ENCODE measurements around the gene TMEM59L. TPM values are rescaled to one million over a fixed set of nuclear protein-coding genes. Genes with fewer than 3 reads are reported as not detected.

TMEM59L gene
- total RNA-seq, 2 donors from 2014 or later = 0.66 to 2.1 TPM

DNA sequence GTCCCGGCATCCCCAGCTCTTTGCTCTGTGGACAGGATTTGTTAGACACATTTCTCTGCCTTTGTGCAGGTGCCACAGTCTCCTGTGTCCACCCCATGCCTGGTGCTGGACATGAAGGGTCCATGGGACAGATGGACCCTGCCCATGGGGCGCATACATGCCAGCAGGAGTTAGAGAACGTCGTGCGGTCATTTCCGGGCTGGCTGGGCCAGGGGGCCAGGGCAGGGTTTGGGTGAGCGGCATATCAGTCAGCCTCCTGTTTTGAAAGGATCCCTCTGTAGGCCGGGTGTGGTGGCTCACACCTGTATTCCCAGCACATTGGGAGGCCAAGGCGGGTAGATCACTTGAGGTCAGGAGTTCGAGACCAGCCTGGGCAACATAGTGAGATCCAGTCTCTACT lies 35.1 kb downstream of the TMEM59L start:
- Histone ChIP-seq H3K27ac (no peak overlapping the region), H3K27me3 (no peaks in the 10 kb centered on the region), H3K4me3 (no peak overlapping the region), H3K9me3 (no peaks in the 10 kb centered on the region), H3K4me1 (no peaks in the 10 kb centered on the region), H3K36me3 (replicated peaks in 1 of 2; ENCODE audit: insufficient read depth in 1 of 2, low read depth in 2 of 2) (no peaks in the 10 kb centered on the region)
- 96 to 100% methylated on average over 6 to 10 of the region's 10 CpGs for WGBS, 2 donors
- no peak for TF ChIP-seq POLR2A (IDR thresholded peaks at IDR 0.05)
- TF ChIP-seq, protein P1, sequence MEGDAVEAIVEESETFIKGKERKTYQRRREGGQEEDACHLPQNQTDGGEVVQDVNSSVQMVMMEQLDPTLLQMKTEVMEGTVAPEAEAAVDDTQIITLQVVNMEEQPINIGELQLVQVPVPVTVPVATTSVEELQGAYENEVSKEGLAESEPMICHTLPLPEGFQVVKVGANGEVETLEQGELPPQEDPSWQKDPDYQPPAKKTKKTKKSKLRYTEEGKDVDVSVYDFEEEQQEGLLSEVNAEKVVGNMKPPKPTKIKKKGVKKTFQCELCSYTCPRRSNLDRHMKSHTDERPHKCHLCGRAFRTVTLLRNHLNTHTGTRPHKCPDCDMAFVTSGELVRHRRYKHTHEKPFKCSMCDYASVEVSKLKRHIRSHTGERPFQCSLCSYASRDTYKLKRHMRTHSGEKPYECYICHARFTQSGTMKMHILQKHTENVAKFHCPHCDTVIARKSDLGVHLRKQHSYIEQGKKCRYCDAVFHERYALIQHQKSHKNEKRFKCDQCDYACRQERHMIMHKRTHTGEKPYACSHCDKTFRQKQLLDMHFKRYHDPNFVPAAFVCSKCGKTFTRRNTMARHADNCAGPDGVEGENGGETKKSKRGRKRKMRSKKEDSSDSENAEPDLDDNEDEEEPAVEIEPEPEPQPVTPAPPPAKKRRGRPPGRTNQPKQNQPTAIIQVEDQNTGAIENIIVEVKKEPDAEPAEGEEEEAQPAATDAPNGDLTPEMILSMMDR (IDR thresholded peaks at IDR 0.05) = no peak
- ATAC-seq (no peak), DNase-seq (no peak)
- intact Hi-C loops (cut with DNase I) = no loop called here

DNA sequence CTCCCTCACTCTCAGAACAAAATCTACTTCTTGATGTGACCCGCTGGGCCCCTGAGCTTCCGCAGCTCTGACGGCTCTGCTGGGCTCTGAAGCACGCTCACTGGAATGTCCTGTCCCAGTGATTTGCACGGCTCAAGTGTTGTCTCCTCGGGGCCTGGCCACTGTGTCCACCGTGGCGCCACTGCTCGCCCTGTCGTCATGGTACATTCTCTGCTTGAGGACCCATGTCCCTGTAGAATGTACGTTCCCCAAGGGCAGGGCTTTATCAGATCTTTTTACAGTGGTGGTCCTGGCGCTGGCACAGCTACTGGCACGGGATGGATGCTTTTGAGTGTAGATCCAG lies 36.3 kb downstream of the TMEM59L start:
- Histone ChIP-seq H3K4me3 (no peak overlapping the region), H3K9me3 (no peaks in the 10 kb centered on the region), H3K27ac (peak overlapping the region; percentile 6 to 59 (median 44)), H3K4me1 (no peaks in the 10 kb centered on the region), H3K27me3 (no peaks in the 10 kb centered on the region), H3K36me3 (replicated peaks in 1 of 2; ENCODE audit: insufficient read depth in 1 of 2, low read depth in 2 of 2) (no peaks in the 10 kb centered on the region)
- TF ChIP-seq, protein P1 (IDR thresholded peaks at IDR 0.05) = no peak
- TF ChIP-seq POLR2A (IDR thresholded peaks at IDR 0.05) = no peak
- ATAC-seq = no peak
- whole genome bisulfite sequencing, 2 donors = 79 to 96% methylated on average over 9 to 13 of the region's 13 CpGs
- intact Hi-C loops (cut with DNase I) = no loop called here
- DNase-seq = peak in 1 of 4 donors; percentile 22

DNA sequence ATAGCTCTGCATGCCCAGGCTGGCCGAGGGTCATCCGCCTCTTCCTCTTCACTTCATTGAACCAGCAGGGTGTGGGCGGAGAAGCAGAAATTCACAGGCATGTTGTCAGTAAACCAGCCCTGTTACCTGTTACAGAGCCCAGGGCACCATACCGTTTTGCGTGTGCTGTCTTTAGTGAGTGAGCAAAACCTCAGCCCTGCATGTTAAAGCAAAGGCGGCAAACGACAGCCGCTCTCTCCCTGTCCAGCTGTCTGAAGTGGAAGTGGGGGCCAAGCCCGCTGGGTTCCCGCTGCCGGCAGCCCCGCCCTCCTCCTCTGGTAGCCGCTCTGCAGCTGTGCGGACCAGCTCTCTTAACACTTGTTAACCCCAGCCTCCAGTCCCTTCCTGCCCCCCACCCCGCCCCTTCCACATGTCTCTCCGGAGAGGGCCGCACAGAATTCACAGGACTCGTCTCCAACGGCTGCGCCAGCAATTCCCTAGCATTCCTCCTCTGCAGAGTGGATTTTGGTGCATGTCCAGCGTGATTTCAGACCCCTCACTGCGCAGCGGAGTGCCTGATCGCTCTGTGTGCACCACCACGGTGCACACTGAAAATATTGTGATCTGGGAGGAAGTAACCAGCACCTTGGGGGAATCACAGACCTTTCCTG lies 36.8 kb downstream of the TMEM59L start:
- ATAC-seq = peak; percentile 34
- TF ChIP-seq, protein P1 (IDR thresholded peaks at IDR 0.05) = no peak
- peak in 1 of 3 donors; percentile 3 for TF ChIP-seq POLR2A (IDR thresholded peaks at IDR 0.05)
- WGBS, 2 donors = 60 to 78% methylated on average over 12 to 22 of the region's 25 CpGs
- DNase-seq = peak in 2 of 4 donors; percentile 26 to 49
- intact Hi-C loops (cut with DNase I) = no loop called here
- Histone ChIP-seq H3K9me3 (no peaks in the 10 kb centered on the region), H3K27ac (peak overlapping the region; percentile 6 to 59 (median 44)), H3K36me3 (replicated peaks in 1 of 2; ENCODE audit: insufficient read depth in 1 of 2, low read depth in 2 of 2) (no peaks in the 10 kb centered on the region), H3K27me3 (no peaks in the 10 kb centered on the region), H3K4me1 (no peaks in the 10 kb centered on the region), H3K4me3 (no peak overlapping the region)

DNA sequence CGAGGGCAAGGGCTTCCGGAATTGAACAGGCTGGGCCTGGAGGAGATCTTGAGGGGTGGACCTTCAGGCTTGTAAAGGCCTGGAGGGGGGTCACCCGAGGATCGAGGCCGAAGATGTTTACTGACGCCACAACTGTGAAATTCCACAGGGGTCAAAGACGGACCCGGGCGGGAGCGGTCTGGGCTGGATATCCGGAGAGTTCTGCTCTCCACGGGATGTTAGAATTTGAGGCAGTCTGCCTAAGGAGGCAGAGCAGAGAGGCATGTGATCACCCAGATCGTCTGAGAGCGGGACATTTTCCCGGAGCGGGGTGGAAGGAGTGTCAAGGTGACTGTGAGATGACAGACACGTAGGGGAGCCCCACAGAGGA lies 37.3 kb downstream of the TMEM59L start:
- Histone ChIP-seq H3K4me3 (no peak overlapping the region), H3K4me1 (no peaks in the 10 kb centered on the region), H3K36me3 (replicated peaks in 1 of 2; ENCODE audit: insufficient read depth in 1 of 2, low read depth in 2 of 2) (no peaks in the 10 kb centered on the region), H3K9me3 (no peaks in the 10 kb centered on the region), H3K27ac (peak overlapping the region in 3 of 4 donors; percentile 4 to 59 (median 57)), H3K27me3 (no peaks in the 10 kb centered on the region)
- TF ChIP-seq POLR2A (IDR thresholded peaks at IDR 0.05) = no peak
- TF ChIP-seq, protein P1 (IDR thresholded peaks at IDR 0.05) = no peak
- WGBS, 2 donors = 60 to 72% methylated on average over 16 to 17 of the region's 17 CpGs
- intact Hi-C loops (cut with DNase I) = no loop called here
- peak in 3 of 4 donors; percentile 23 to 44 (median 30) for DNase-seq
- peak; percentile 47 for ATAC-seq

DNA sequence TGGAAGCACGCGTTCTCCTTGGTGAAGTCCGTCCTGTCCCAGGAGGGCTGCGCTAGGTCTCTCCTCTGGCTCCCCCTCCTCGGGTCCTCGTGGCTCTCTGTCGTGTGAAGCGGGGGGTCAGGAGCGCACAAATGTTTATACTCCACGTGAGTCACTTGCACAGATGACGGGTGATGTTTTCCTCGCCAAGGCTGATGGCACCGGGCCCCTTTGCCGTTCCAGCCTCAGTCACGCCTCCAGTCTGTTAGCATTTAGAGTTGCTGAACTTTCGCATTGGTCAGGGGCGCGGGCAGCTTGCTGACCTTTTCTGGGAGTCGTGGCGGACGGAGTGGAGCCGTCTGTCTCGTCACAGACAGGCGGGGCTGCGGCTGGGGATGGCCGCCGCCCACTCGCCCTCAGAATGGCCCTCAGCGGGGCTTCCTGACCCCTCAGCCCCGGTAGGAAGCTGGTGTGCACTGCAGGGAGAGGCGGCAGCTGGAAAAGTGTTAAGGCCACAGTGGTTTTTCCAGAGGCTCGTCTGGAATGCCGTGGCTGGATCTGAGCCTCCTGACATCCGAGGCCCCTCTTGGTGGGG lies 37.9 kb downstream of the TMEM59L start:
- no peaks in the 10 kb centered on the region for H3K9me3 ChIP-seq
- TF ChIP-seq POLR2A (IDR thresholded peaks at IDR 0.05) = no peak
- TF ChIP-seq, protein P1 (IDR thresholded peaks at IDR 0.05) = no peak
- peak overlapping the region in 3 of 4 donors; percentile 4 to 57 (median 39) for H3K27ac ChIP-seq
- H3K27me3 ChIP-seq = no peaks in the 10 kb centered on the region
- ATAC-seq (peak; percentile 45), DNase-seq (peak; percentile 42 to 59 (median 46))
- H3K36me3 ChIP-seq (replicated peaks in 1 of 2; ENCODE audit: insufficient read depth in 1 of 2, low read depth in 2 of 2) = no peaks in the 10 kb centered on the region
- intact Hi-C loops (cut with DNase I) = no loop called here
- H3K4me3 ChIP-seq = no peak overlapping the region
- no peaks in the 10 kb centered on the region for H3K4me1 ChIP-seq
- WGBS, 2 donors = 67 to 86% methylated on average over 13 to 34 of the region's 34 CpGs

Measured in body of pancreas (tissue), 4 donors.